ENCODE results near the gene MRPS17. TPM values are rescaled to one million over a fixed set of nuclear protein-coding genes. Genes with fewer than 3 reads are reported as not detected.
"Not testable (repeated sequence)": the region's sequence is repeated elsewhere in the genome, so short reads cannot be mapped to it uniquely, and the experiment has no call there.

Gene MRPS17
- total RNA-seq, 1 experiment from 2014 or later: 22.7 TPM

- POLR2A ChIA-PET: no interaction called here
- Mint-ChIP-seq H3K4me3 (ENCODE audit: unreplicated experiment) (no peak overlapping the region), H3K36me3 (ENCODE audit: insufficient read depth, unreplicated experiment) (peaks cover 7% of the 10 kb centered on the region), H3K27ac (ENCODE audit: unreplicated experiment) (no peak overlapping the region), H3K4me1 (ENCODE audit: low read depth, unreplicated experiment) (no peaks in the 10 kb centered on the region), H3K27me3 (ENCODE audit: insufficient read depth, unreplicated experiment) (no peaks in the 10 kb centered on the region), H3K9me3 (ENCODE audit: unreplicated experiment) (peaks cover 44% of the 10 kb centered on the region)
- intact Hi-C loops (cut with micrococcal nuclease; ENCODE audit: unreplicated experiment): no loop called here
- Histone ChIP-seq H3K4me1 (no peaks in the 10 kb centered on the region), H3K36me3 (ENCODE audit: control insufficient read depth, insufficient read depth, low read length) (no peaks in the 10 kb centered on the region), H3K4me3 (ENCODE audit: low read depth, low read length) (no peak overlapping the region), H3K27me3 (replicated peaks; ENCODE audit: control insufficient read depth, insufficient read depth, low read length) (no peaks in the 10 kb centered on the region), H3K9me3 (peaks cover 12% of the 10 kb centered on the region; the same call in 1 of the 2 replicates)
- no peak for DNase-seq
- no peak for TF ChIP-seq CTCF (IDR thresholded peaks at IDR 0.05; ENCODE audit: insufficient read depth in 1 of 2, low read depth in 1 of 2, low read length in 1 of 2, severe bottlenecking in 1 of 2, unreplicated experiment in 1 of 2)
- no TSS peak for BruUV-seq (replicated peaks)
- CTCF ChIA-PET: no interaction called here
Observed at GRCh38 chr7:55939514-55940123, 12.1 kb upstream of the MRPS17 start.

- peaks cover 8% of the 10 kb centered on the region for H3K36me3 Mint-ChIP-seq (ENCODE audit: insufficient read depth, unreplicated experiment)
- no peaks in the 10 kb centered on the region for H3K4me1 ChIP-seq
- no peaks in the 10 kb centered on the region for H3K36me3 ChIP-seq (ENCODE audit: control insufficient read depth, insufficient read depth, low read length)
- no peaks in the 10 kb centered on the region for H3K4me1 Mint-ChIP-seq (ENCODE audit: low read depth, unreplicated experiment)
- intact Hi-C loops (cut with micrococcal nuclease; ENCODE audit: unreplicated experiment): no loop called here
- no TSS peak for BruUV-seq (replicated peaks)
- H3K9me3 Mint-ChIP-seq (ENCODE audit: unreplicated experiment): peaks cover 35% of the 10 kb centered on the region
- H3K27me3 ChIP-seq (replicated peaks; ENCODE audit: control insufficient read depth, insufficient read depth, low read length): no peaks in the 10 kb centered on the region
- POLR2A ChIA-PET: no interaction called here
- no peak for TF ChIP-seq CTCF (IDR thresholded peaks at IDR 0.05; ENCODE audit: insufficient read depth in 1 of 2, low read depth in 1 of 2, low read length in 1 of 2, severe bottlenecking in 1 of 2, unreplicated experiment in 1 of 2)
- no peaks in the 10 kb centered on the region for H3K27me3 Mint-ChIP-seq (ENCODE audit: insufficient read depth, unreplicated experiment)
- no peak overlapping the region for H3K4me3 Mint-ChIP-seq (ENCODE audit: unreplicated experiment)
- CTCF ChIA-PET: no interaction called here
- no peak overlapping the region for H3K27ac Mint-ChIP-seq (ENCODE audit: unreplicated experiment)
- peaks cover 5% of the 10 kb centered on the region; the same call in 1 of the 2 replicates for H3K9me3 ChIP-seq
- H3K4me3 ChIP-seq (ENCODE audit: low read depth, low read length): no peak overlapping the region
- DNase-seq: no peak
Observed at GRCh38 chr7:55946545-55946944, 5.1 kb upstream of the MRPS17 start.

DNA sequence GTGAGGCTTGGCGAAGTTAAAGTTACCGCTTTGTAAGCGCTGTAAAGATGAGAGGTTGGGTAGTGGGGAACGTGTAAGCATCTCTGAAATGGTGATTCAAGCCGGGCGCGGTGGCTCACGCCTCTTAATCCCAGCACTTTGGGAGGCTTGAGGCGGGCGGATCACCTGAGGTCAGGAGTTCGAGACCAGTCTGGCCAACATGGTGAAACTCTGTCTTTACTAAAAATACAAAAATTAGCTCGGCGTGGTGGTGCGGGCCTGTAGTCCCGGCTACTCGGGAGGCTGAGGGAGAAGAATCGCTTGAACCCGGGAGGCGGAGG is 635 bp downstream of the MRPS17 start:
- DNase-seq; H3K4me1 ChIP-seq; H3K9me3 ChIP-seq; intact Hi-C loops (cut with micrococcal nuclease; ENCODE audit: unreplicated experiment); H3K27me3 Mint-ChIP-seq (ENCODE audit: insufficient read depth, unreplicated experiment); BruUV-seq (replicated peaks); H3K36me3 ChIP-seq (ENCODE audit: control insufficient read depth, insufficient read depth, low read length); H3K9me3 Mint-ChIP-seq (ENCODE audit: unreplicated experiment); H3K27me3 ChIP-seq (replicated peaks; ENCODE audit: control insufficient read depth, insufficient read depth, low read length); H3K4me1 Mint-ChIP-seq (ENCODE audit: low read depth, unreplicated experiment); POLR2A ChIA-PET; CTCF ChIA-PET: not testable (repeated sequence)
- Mint-ChIP-seq H3K4me3 (ENCODE audit: unreplicated experiment) (peak overlapping the region; percentile 97), H3K36me3 (ENCODE audit: insufficient read depth, unreplicated experiment) (peaks cover 34% of the 10 kb centered on the region), H3K27ac (ENCODE audit: unreplicated experiment) (peak overlapping the region; percentile 99)
- H3K4me3 ChIP-seq (ENCODE audit: low read depth, low read length): peak overlapping the region; percentile 84

Data from Caco-2 (cell line).